Heart left ventricle (tissue), 16 donors: ENCODE measurements around the gene NFIB. TPM values are rescaled to one million over a fixed set of nuclear protein-coding genes. Genes with fewer than 3 reads are reported as not detected.

Experiments used
- ATAC-seq, 4 donors: fragments of 200-7000 bp; cut with Tn5 transposase; one replicate each; pipeline ENCODE4 v1.9.1; 2020 to 2022; ENCODE audit warnings: moderate library complexity in 4 of 4, mild to moderate bottlenecking in 3 of 4, moderate number of reproducible peaks in 1 of 4
- DNase-seq, 5 donors: peaks; one replicate each; pipeline ENCODE4 v3.0.0-alpha.2; 2020
- H3K27ac ChIP-seq, 12 donors: fragments of 200-600 bp; sonication (generic) in 4 of 12; one replicate each; pipeline versions ENCODE4 v1.5.0 to v1.8.0; 2016 to 2022; ENCODE audit warnings: mild to moderate bottlenecking in 2 of 12
- H3K27me3 ChIP-seq, 9 donors: fragments of 200-600 bp; sonication (generic) in 2 of 9; one replicate each; pipeline versions ENCODE4 v1.5.1 to v1.8.0; 2016 to 2022; ENCODE audit warnings: mild to moderate bottlenecking in 3 of 9
- H3K36me3 ChIP-seq, 9 donors: fragments of 200-600 bp; sonication (generic) in 2 of 9; one replicate each; pipeline versions ENCODE4 v1.5.0 to v1.8.0; 2018 to 2022; ENCODE audit warnings: mild to moderate bottlenecking in 2 of 9
- H3K4me1 ChIP-seq, 12 donors: fragments of 200-600 bp; sonication (generic) in 4 of 12; one replicate each; pipeline versions ENCODE4 v1.5.0 to v1.8.0; 2016 to 2022; ENCODE audit warnings: mild to moderate bottlenecking in 3 of 12
- H3K4me3 ChIP-seq, 12 donors: fragments of 200-600 bp; sonication (generic) in 4 of 12; one replicate each; pipeline versions ENCODE4 v1.5.0 to v1.8.0; 2017 to 2022; ENCODE audit warnings: mild to moderate bottlenecking in 9 of 12, moderate library complexity in 4 of 12
- H3K9me3 ChIP-seq, 12 donors: fragments of 200-600 bp; sonication (generic) in 4 of 12; one replicate each; pipeline versions ENCODE4 v1.5.0 to v1.8.0; 2016 to 2022; ENCODE audit warnings: mild to moderate bottlenecking in 1 of 12
- POLR2A ChIP-seq, 2 donors: fragments of 450-650 bp; IDR thresholded peaks; one replicate each; pipeline ENCODE4 v1.6.1; 2017; ENCODE audit warnings: antibody characterized with exemption in 2 of 2, mild to moderate bottlenecking in 2 of 2, moderate library complexity in 2 of 2
- WGBS, 4 donors: extraction: QIAGEN DNeasy Blood & Tissue Kit in 2 of 4; methylation state at CpG; one replicate each; pipeline versions ENCODE4 v1.1.5 to v1.1.7; 2013 to 2018; 5-methylcytosine and 5-hydroxymethylcytosine counted together
- intact Hi-C, 10 donors: fragments of 100-400 bp; cut with DNase I; formaldehyde crosslinking; loops; one replicate each; pipeline versions ENCODE4 v1.11.1 to v1.14.2; 2022
- polyA plus RNA-seq, 2 donors: library from polyadenylated mRNA; stranded (reverse); fragments of 200-250 nt; gene quantifications; one replicate each; pipeline ENCODE4 v1.2.3, GENCODE V29; 2013
- total RNA-seq, 9 donors: library from RNA; depleted of rRNA in 2 of 9; stranded (reverse); fragments of >200 nt in 2 of 9; fragmentation: NEBNext Ultra II Directional in 3 of 9; extraction: Animal tissue kit (Norgen Biotek cat#: 25700) in 3 of 9; gene quantifications; one replicate each; pipeline versions ENCODE4 v1.1.0 to v1.2.4, GENCODE V29; 2016 to 2023
- TF ChIP-seq, protein P1 (sequence below), 12 donors: fragments of 200-600 bp; sonication (generic) in 4 of 12; IDR thresholded peaks; one replicate each; pipeline versions ENCODE4 v1.5.0 to v1.8.0; 2018 to 2022; ENCODE audit warnings: antibody characterized with exemption in 12 of 12, mild to moderate bottlenecking in 5 of 12
- donor health status: ischemic (EF 13 %, LVEDD 7.1; RV severe dilation, severe dysfunction).
- donor health status: healthy with polysubstance abuse.
- donor health status: DM: no; HTN: yes; CAD: no.
- donor health status: DM: no; HTN: no; CAD: no.
- donor health status: ischemic (EF 25% LVEDD 6.9; RV normal size, moderate dysfunction).
- donor health status: ischemic (EF 25% LVEDD 5.7; RV mildly dilated, moderate dysfunction).
- donor health status: healthy.
- donor health status: DM: yes; HTN: yes; CAD: no.
- donor health status: ischemic (EF 35%, LVEDD 5.7; RV mildly dilated, moderate dysfunction).
- donor health status: nonischemic (EF 11% LVEDD 7.7; RV severe dilation, severe dysfunction).
- donor health status: DM: yes; HTN: yes; CAD: no.
- donor health status: PGD.
- donor health status: ischemic (EF 29% LVEDD 5.4; RV normal size, mild dysfunction).
- donor health status: nonischemic (EF 23%, LVEDD 6.1; RV moderate dilation, normal function).

The NFIB gene
- total and polyA plus RNA-seq, 11 donors, result 24.5 to 148 (median 98.2) TPM

DNA sequence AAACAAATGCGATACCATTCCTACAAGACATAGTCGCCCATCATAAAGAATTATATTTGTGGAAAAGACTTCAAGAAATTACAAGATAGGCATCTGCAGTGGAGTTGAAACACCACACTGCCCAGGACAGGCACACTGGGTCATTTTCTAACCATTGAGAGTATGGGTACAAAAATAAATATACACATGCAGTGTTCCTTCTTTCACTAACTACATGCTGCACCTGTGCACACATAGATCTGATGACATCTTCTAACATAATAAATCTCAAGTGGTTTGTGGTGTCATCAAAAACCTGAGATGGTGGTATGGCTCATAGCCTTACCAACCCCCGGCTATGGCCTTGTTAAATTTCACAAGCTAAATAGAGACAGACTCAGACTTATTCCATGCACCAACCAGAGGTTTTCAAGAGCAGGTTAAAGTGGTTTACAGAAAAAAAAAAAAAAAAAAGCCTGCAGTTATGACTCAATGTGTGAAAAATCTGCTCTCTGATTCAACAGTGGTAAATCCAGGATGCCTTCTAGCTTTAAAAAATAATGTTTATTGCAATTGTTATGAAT lies 12.4 kb upstream of the NFIB start:
- Histone ChIP-seq H3K9me3 (no peaks in the 10 kb centered on the region), H3K4me3 (no peak overlapping the region), H3K4me1 (peaks cover 0 to 44% (median 13%) of the 10 kb centered on the region in 12 donors), H3K27me3 (peaks cover 0 to 6% (median 0%) of the 10 kb centered on the region in 9 donors), H3K27ac (peak overlapping the region in 2 of 12 donors; percentile 3 to 14), H3K36me3 (no peaks in the 10 kb centered on the region)
- ATAC-seq, result no peak
- TF ChIP-seq, protein P1, sequence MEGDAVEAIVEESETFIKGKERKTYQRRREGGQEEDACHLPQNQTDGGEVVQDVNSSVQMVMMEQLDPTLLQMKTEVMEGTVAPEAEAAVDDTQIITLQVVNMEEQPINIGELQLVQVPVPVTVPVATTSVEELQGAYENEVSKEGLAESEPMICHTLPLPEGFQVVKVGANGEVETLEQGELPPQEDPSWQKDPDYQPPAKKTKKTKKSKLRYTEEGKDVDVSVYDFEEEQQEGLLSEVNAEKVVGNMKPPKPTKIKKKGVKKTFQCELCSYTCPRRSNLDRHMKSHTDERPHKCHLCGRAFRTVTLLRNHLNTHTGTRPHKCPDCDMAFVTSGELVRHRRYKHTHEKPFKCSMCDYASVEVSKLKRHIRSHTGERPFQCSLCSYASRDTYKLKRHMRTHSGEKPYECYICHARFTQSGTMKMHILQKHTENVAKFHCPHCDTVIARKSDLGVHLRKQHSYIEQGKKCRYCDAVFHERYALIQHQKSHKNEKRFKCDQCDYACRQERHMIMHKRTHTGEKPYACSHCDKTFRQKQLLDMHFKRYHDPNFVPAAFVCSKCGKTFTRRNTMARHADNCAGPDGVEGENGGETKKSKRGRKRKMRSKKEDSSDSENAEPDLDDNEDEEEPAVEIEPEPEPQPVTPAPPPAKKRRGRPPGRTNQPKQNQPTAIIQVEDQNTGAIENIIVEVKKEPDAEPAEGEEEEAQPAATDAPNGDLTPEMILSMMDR (IDR thresholded peaks at IDR 0.05), result no peak
- TF ChIP-seq POLR2A (IDR thresholded peaks at IDR 0.05), result no peak
- DNase-seq, result no peak
- intact Hi-C loops, result no loop called here
- WGBS, 4 donors, result 84 to 90% (median 86%) methylated on average over 3 of the region's 3 CpGs

DNA sequence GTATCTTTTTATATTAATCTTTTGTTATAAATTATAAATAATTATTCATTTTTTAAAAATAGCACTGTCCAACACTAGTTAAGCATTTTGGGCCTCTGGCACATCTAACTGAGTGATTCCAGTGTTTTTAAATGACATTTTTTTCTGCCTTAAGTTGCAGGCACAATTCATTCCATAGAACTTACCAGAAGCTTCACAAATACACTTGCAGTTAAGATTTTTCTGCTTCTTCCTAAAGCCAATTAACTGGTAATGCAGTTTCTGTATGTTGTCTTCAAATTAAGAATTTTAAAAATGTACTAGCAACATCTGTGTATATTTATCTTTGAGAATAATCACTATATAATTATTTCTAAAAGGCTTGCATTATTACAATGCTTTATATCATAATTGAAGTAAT lies 11.2 kb upstream of the NFIB start:
- peaks cover 0 to 56% (median 18%) of the 10 kb centered on the region in 12 donors for H3K4me1 ChIP-seq
- peaks cover 0 to 6% (median 0%) of the 10 kb centered on the region in 9 donors for H3K27me3 ChIP-seq
- intact Hi-C loops, result no loop called here
- TF ChIP-seq POLR2A (IDR thresholded peaks at IDR 0.05), result no peak
- TF ChIP-seq, protein P1 (IDR thresholded peaks at IDR 0.05), result no peak
- no peaks in the 10 kb centered on the region for H3K9me3 ChIP-seq
- DNase-seq (no peak), ATAC-seq (no peak)
- H3K27ac ChIP-seq, result peak overlapping the region in 5 of 12 donors; percentile 17 to 100 (median 99)
- H3K36me3 ChIP-seq, result no peaks in the 10 kb centered on the region
- no peak overlapping the region for H3K4me3 ChIP-seq

DNA sequence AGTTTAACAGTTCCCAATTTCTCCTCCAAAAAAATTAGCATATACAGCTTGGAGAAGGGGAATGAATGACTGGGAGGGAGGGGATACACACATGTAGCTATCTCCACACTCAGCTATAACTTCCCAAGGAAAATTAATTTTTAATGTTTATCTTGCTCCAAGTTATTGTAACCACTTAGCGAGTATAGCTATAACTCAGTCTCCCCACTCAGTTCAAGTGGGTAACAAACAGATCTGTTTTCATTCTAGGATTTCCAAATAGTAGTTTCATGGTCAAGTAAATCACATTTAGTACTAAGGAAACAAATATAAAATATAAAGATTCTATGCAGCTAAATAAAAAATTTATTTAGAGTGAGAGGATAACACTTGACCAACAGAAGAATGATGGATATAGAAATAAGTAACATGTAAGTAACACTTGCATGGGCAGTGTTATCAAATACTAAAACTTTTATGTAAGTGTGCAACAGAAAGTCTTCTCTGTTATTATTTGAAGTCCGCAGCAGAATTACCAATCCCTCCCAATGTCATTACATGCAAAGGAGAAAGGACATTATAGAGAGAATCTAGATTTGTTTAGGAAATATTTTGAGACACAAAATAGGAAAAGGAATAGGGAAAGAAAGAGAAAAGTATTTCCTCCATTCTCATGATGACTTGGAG lies 10.2 kb upstream of the NFIB start:
- no peak for ATAC-seq
- intact Hi-C loops, result loop anchor here in 8 of 10 donors (2.0 to 5.0 kb wide), 6 partner anchors 25 to 897 kb away; no protein-coding TSS in a partner anchor
- Histone ChIP-seq H3K36me3 (no peaks in the 10 kb centered on the region), H3K4me3 (peak overlapping the region in 4 of 12 donors; percentile 76 to 84 (median 82)), H3K4me1 (peaks cover 6 to 66% (median 28%) of the 10 kb centered on the region in 12 donors), H3K27me3 (peaks cover 0 to 6% (median 0%) of the 10 kb centered on the region in 9 donors), H3K9me3 (no peaks in the 10 kb centered on the region), H3K27ac (peak overlapping the region in 11 of 12 donors; percentile 93 to 100 (median 99))
- DNase-seq, result no peak
- WGBS, 4 donors, result 73 to 89% (median 84%) methylated on average over 2 of the region's 2 CpGs
- TF ChIP-seq, protein P1 (IDR thresholded peaks at IDR 0.05), result no peak
- TF ChIP-seq POLR2A (IDR thresholded peaks at IDR 0.05), result no peak
